GM23248 (cell line): Measurements from ENCODE around the gene ZNF22. TPM values are rescaled to one million over a fixed set of nuclear protein-coding genes. Genes with fewer than 3 reads are reported as not detected.

Experiments used
- DNase-seq: peaks from one replicate; pipeline ENCODE4 v3.0.0-alpha.2; 2015
- H2AFZ ChIP-seq: fragments of 200-600 bp; sonication (generic); 2 replicates; pipeline ENCODE4 v1.6.1; 2016; ENCODE audit warnings: antibody characterized with exemption
- H3F3A ChIP-seq: fragments of 200-600 bp; sonication (generic); 2 replicates; pipeline ENCODE4 v1.6.1; 2016; ENCODE audit warnings: mild to moderate bottlenecking, antibody characterized with exemption, mixed run types; ENCODE audit not compliant: insufficient read depth
- H3K27ac ChIP-seq: fragments of 200-600 bp; sonication (generic); 2 replicates; pipeline ENCODE4 v1.5.1; 2016; ENCODE audit warnings: mild to moderate bottlenecking
- H3K27me3 ChIP-seq: fragments of 200-600 bp; sonication (generic); replicated peaks from 2 replicates; pipeline ENCODE4 v1.6.1; 2016; ENCODE audit warnings: mild to moderate bottlenecking; ENCODE audit not compliant: insufficient read depth
- H3K36me3 ChIP-seq: fragments of 200-600 bp; sonication (generic); 2 replicates; pipeline ENCODE4 v1.6.1; 2016; ENCODE audit warnings: low read depth, mild to moderate bottlenecking
- H3K4me1 ChIP-seq: fragments of 200-600 bp; sonication (generic); 2 replicates; pipeline ENCODE4 v1.6.1; 2016; ENCODE audit warnings: mild to moderate bottlenecking; ENCODE audit not compliant: insufficient read depth
- H3K4me2 ChIP-seq: fragments of 200-600 bp; sonication (generic); one replicate; pipeline ENCODE4 v1.6.1; 2016; ENCODE audit warnings: mild to moderate bottlenecking; ENCODE audit not compliant: unreplicated experiment
- H3K4me3 ChIP-seq: fragments of 200-600 bp; sonication (generic); 2 replicates; pipeline ENCODE4 v1.5.1; 2016; ENCODE audit warnings: mild to moderate bottlenecking
- H3K79me2 ChIP-seq: fragments of 200-600 bp; sonication (generic); 2 replicates; pipeline ENCODE4 v1.6.1; 2016; ENCODE audit warnings: mild to moderate bottlenecking; ENCODE audit not compliant: insufficient read depth
- H3K9ac ChIP-seq: fragments of 200-600 bp; sonication (generic); 2 replicates; pipeline ENCODE4 v1.6.1; 2016; ENCODE audit warnings: mild to moderate bottlenecking
- H3K9me2 ChIP-seq: fragments of 200-600 bp; sonication (generic); 2 replicates; pipeline ENCODE4 v1.6.1; 2016; ENCODE audit warnings: mixed run types, mild to moderate bottlenecking, moderate library complexity; ENCODE audit not compliant: insufficient read depth
- H3K9me3 ChIP-seq: fragments of 200-600 bp; sonication (generic); one replicate; pipeline ENCODE4 v1.6.1; 2017; ENCODE audit warnings: low read depth
- H4K20me1 ChIP-seq: fragments of 200-600 bp; sonication (generic); 2 replicates; pipeline ENCODE4 v1.6.0; 2016; ENCODE audit not compliant: insufficient read depth
- EZH2 ChIP-seq: fragments of 200-600 bp; sonication (generic); IDR thresholded peaks from 2 replicates; pipeline ENCODE4 v1.6.1; 2018; ENCODE audit warnings: antibody characterized with exemption, mild to moderate bottlenecking; ENCODE audit not compliant: insufficient read depth, poor library complexity, severe bottlenecking
- EZH2phosphoT487 ChIP-seq: fragments of 200-600 bp; sonication (generic); IDR thresholded peaks from 2 replicates; pipeline ENCODE4 v1.6.1; 2018; ENCODE audit warnings: antibody characterized with exemption, moderate library complexity, mild to moderate bottlenecking, low read depth; ENCODE audit not compliant: insufficient read depth
- WGBS, 2 experiments: methylation state at CpG; one replicate each; pipeline ENCODE4 v1.1.6; 2015 to 2017; ENCODE audit warnings: low lambda C conversion rate in 2 of 2, low coverage in 1 of 2; ENCODE audit errors: missing lambda C conversion rate in 2 of 2; 5-methylcytosine and 5-hydroxymethylcytosine counted together
- in situ Hi-C: fragments of 300-500 bp; cut with MboI; formaldehyde crosslinking; loops from 2 replicates; pipeline ENCODE4 v1.15.0; 2020
- polyA plus RNA-seq: library from polyadenylated mRNA; unstranded; fragments of >200 nt; fragmentation: Nextera tagmentation; extraction: Ambion mirVana; gene quantifications from 2 replicates; pipeline ENCODE4 v1.2.1, GENCODE V29; 2016
- total RNA-seq: library from RNA; depleted of rRNA; stranded (reverse); fragments of >200 nt; shearing (Covaris generic); gene quantifications from 2 replicates; pipeline ENCODE4 v1.2.3, GENCODE V29; 2014

ZNF22 gene
- total and polyA plus RNA-seq, 2 experiments from 2014 or later, result 15.5 to 17.3 TPM

DNA sequence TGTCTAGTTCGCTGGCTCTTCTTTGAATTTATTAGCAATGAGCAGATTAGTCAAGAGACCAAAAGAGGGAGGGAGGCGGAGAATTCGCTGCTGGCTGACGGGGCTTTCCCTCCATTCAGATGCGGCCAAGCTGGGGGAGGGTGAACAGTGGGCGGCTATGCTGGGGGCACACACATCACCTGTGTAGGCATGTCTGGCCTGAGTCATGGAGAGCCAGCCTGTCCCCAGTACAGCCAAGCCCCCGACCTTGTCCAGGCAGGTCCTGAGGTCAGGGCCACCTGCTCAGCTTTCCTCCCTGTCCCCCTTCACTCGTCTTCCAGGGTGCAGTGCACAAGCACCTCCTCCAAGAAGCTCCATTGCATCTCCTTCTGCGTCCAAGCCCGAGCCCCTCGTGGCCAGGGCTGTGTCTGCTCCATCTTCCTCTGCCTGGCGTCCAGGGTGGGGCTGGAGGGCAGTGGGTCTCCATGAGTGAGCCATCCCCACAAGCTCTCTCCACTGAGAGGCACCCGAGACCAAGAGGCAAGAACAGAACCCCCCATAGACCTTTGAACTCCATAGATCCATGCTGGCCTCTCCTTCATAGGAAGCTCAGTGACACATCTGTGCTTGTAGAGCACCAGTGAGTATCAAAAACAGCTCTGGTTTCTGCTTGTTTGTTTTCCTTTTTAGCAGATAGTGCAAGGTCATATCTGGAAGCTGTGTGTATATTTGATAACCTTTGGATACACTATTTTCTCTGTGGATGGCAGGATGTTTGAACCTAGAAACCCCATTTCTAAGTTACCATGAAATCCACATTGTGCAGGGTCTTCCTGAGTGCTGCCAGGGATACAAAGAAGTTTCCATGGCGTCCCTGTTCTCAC lies 20.2 kb upstream of the ZNF22 start:
- Histone ChIP-seq H3K4me3 (no peak overlapping the region), H3F3A (peaks cover 18% of the 10 kb centered on the region; the same call in 1 of the 2 replicates), H3K9me2 (no peaks in the 10 kb centered on the region), H4K20me1 (no peaks in the 10 kb centered on the region), H3K9me3 (no peaks in the 10 kb centered on the region), H3K79me2 (no peaks in the 10 kb centered on the region), H3K9ac (peak overlapping the region; percentile 65), H3K27me3 (no peaks in the 10 kb centered on the region), H3K27ac (peak overlapping the region; percentile 86), H3K4me1 (peaks cover 49% of the 10 kb centered on the region), H2AFZ (peak overlapping the region; percentile 86), H3K36me3 (no peaks in the 10 kb centered on the region), H3K4me2 (peak overlapping the region; percentile 72)
- in situ Hi-C loops, result loop anchor here (25.0 kb wide), 1 partner anchor 1318 kb away; no protein-coding TSS in a partner anchor
- WGBS, 2 experiments, result 79 to 80% methylated on average over 12 to 14 of the region's 14 CpGs
- peak; percentile 49 for DNase-seq
- TF ChIP-seq EZH2, result no peak
- TF ChIP-seq EZH2phosphoT487, result no peak

DNA sequence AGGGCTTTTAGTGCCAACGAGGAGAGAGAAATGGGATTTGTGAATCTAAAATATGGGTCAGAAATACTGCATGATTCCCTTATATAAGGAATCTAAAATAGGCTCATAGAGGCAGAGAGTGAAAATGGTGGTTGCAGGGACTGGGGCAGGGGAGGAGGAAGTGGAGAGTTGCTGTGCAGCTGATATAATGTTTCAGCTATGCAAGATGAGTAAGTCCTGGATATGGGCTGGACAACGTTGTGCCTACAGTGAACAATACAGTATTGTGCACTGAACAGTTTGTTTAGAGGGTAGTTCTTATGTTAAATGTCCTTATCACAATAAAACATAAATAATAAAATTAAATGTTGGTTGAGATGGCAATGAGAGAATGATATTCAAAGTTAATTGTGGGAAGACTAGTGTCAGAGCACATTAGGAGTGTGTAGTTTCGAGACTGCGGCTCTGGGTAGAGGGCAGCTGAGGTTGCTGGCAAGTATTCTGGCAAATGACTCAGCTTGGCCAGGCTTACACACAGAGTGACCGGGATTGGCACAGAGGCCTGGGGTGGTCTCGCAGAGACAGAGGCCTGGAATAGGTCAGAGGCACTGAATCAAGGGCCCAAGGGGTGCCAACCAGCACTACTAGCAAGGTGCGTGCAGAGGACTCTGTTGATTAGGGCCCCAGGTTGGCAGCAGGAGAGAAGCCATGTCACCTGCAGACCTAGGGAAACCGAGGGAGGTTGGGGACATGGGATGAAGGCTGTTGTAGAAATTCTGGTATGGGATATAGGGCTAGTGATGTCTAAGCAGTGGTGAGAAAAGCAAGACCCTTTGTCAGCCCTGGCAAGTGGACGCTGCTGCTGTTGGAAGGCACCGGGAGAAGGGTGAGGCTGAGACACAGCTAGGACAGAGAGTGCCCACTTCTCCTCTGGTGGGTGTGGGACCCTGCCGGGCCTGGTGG lies 19.3 kb upstream of the ZNF22 start:
- Histone ChIP-seq H2AFZ (peak overlapping the region; percentile 86), H3K4me1 (peaks cover 45% of the 10 kb centered on the region)

DNA sequence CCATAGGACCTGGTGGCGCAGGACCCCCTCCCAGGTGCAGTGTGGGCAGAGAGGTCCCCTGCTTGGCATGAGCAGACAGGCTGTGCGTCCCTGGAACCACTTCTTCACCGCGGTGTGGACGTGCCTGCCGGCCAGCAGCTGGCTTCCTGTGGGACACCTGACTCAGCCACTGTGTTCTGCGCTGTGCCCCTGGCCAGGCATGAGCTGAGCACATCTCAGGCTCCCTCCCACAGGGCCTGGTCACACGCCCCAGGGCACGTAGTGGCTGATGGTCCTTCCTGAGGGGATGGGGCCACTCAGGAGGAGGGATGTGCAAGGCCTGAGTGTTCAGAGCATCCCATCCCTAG lies 18.6 kb upstream of the ZNF22 start:
- Histone ChIP-seq H3F3A (peaks cover 18% of the 10 kb centered on the region; the same call in 1 of the 2 replicates), H3K27ac (peak overlapping the region; percentile 86), H2AFZ (peak overlapping the region; percentile 86; the same call in 1 of the 2 replicates), H3K27me3 (no peaks in the 10 kb centered on the region), H3K4me1 (peaks cover 45% of the 10 kb centered on the region), H3K4me3 (no peak overlapping the region), H3K9me2 (no peaks in the 10 kb centered on the region), H3K36me3 (no peaks in the 10 kb centered on the region), H3K9me3 (no peaks in the 10 kb centered on the region), H4K20me1 (no peaks in the 10 kb centered on the region), H3K9ac (peak overlapping the region; percentile 65), H3K79me2 (no peaks in the 10 kb centered on the region), H3K4me2 (no peak overlapping the region)
- in situ Hi-C loops, result loop anchor here (25.0 kb wide), 1 partner anchor 1320 kb away; no protein-coding TSS in a partner anchor
- TF ChIP-seq EZH2phosphoT487 (no peak), EZH2 (no peak)
- WGBS, 2 experiments, result 95 to 98% methylated on average over 8 to 9 of the region's 9 CpGs
- no peak for DNase-seq

More for the DNA sequence above, 19.3 kb upstream of the ZNF22 start:
- Histone ChIP-seq H4K20me1 (no peaks in the 10 kb centered on the region), H3K27ac (peak overlapping the region; percentile 86), H3K9me2 (no peaks in the 10 kb centered on the region), H3K36me3 (no peaks in the 10 kb centered on the region), H3K79me2 (no peaks in the 10 kb centered on the region), H3K4me2 (peak overlapping the region; percentile 72), H3K4me3 (peak overlapping the region; percentile 48), H3K27me3 (no peaks in the 10 kb centered on the region), H3K9me3 (no peaks in the 10 kb centered on the region), H3K9ac (peak overlapping the region; percentile 65), H3F3A (peaks cover 18% of the 10 kb centered on the region; the same call in 1 of the 2 replicates)
- DNase-seq, result peak; percentile 95
- TF ChIP-seq EZH2 (no peak), EZH2phosphoT487 (no peak)
- in situ Hi-C loops, result loop anchor here (25.0 kb wide), 1 partner anchor 1319 kb away; no protein-coding TSS in a partner anchor
- WGBS, 2 experiments, result 29 to 30% methylated on average over 11 of the region's 11 CpGs

DNA sequence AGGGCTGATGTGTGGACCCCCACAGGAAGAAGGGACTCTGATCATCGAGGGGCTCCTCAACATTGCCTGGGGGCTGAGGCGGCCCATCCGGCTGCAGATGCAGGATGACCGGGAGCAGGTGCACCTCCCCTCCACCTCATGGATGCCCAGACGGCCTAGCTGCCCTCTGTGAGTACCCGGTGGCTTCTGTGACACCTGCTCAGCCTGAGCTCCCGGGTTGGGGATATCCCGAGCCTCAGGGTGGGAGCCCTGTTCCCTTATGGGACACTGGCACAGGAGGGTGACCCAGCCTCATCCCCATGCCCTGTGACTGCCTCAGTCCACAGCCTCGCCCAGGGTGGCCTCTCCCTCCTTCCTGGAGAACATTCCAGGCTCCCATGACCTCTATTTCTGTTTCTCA lies 18.2 kb upstream of the ZNF22 start:
- H3F3A ChIP-seq, result peaks cover 18% of the 10 kb centered on the region; the same call in 1 of the 2 replicates

More for the DNA sequence above, 18.2 kb upstream of the ZNF22 start:
- DNase-seq, result no peak
- H3K4me2 ChIP-seq, result no peak overlapping the region
- H3K36me3 ChIP-seq, result no peaks in the 10 kb centered on the region
- no peak overlapping the region for H3K9ac ChIP-seq
- no peaks in the 10 kb centered on the region for H3K79me2 ChIP-seq
- TF ChIP-seq EZH2phosphoT487, result no peak
- no peak for TF ChIP-seq EZH2
- no peak overlapping the region for H2AFZ ChIP-seq
- H3K4me1 ChIP-seq, result peaks cover 45% of the 10 kb centered on the region
- no peaks in the 10 kb centered on the region for H3K27me3 ChIP-seq
- in situ Hi-C loops, result loop anchor here (25.0 kb wide), 1 partner anchor 1320 kb away; no protein-coding TSS in a partner anchor
- H3K4me3 ChIP-seq, result no peak overlapping the region
- no peaks in the 10 kb centered on the region for H3K9me3 ChIP-seq
- no peaks in the 10 kb centered on the region for H4K20me1 ChIP-seq
- H3K27ac ChIP-seq, result no peak overlapping the region
- no peaks in the 10 kb centered on the region for H3K9me2 ChIP-seq
- 88 to 98% methylated on average over 9 of the region's 9 CpGs for WGBS, 2 experiments
